Activated CD4-positive, alpha-beta T cell treated with anti-CD3 and anti-CD28 coated beads, Interleukin-2, amount 10 ng/mL, durations not matched to agents 7 days and 5 days (primary cell): Measurements from ENCODE around the gene PCDH20. TPM values are rescaled to one million over a fixed set of nuclear protein-coding genes. Genes with fewer than 3 reads are reported as not detected.
"Not testable (repeated sequence)": the region's sequence is repeated elsewhere in the genome, so short reads cannot be mapped to it uniquely, and the experiment has no call there.

Source experiments
- CTCF ChIA-PET: fragments of 350-600 bp; sonication (Branson Sonifier 250); formaldehyde crosslinking; loops from one replicate; lab custom pipeline; 2021; ENCODE audit warnings: antibody characterized with exemption; lab: Charles Lee
- POLR2A ChIA-PET: fragments of 350-600 bp; sonication (Branson Sonifier 250); formaldehyde crosslinking; loops from one replicate; lab custom pipeline; 2021; ENCODE audit warnings: antibody characterized with exemption; lab: Charles Lee
- DNase-seq: peaks from one replicate; pipeline ENCODE4 v3.0.0-alpha.2; 2020
- H3K27ac Mint-ChIP-seq: one replicate; pipeline ENCODE4 v1.8.0; 2021; ENCODE audit warnings: mild to moderate bottlenecking, moderate library complexity, mixed read lengths
- H3K27me3 Mint-ChIP-seq: one replicate; pipeline ENCODE4 v1.8.0; 2021; ENCODE audit warnings: mixed read lengths
- H3K36me3 Mint-ChIP-seq: one replicate; pipeline ENCODE4 v1.8.0; 2021; ENCODE audit warnings: low read depth, mixed read lengths
- H3K4me1 Mint-ChIP-seq: one replicate; pipeline ENCODE4 v1.8.0; 2021; ENCODE audit warnings: mixed read lengths
- H3K4me3 Mint-ChIP-seq: one replicate; pipeline ENCODE4 v1.8.0; 2021; ENCODE audit warnings: mild to moderate bottlenecking, moderate library complexity, mixed read lengths
- H3K9me3 Mint-ChIP-seq: one replicate; pipeline ENCODE4 v1.8.0; 2021; ENCODE audit warnings: mixed read lengths
- total RNA-seq, 2 experiments: library from RNA; stranded (reverse); gene quantifications; one replicate each; pipeline ENCODE4 v1.2.3, GENCODE V29; 2021

PCDH20 gene
- total RNA-seq, 2 experiments from 2014 or later: not detected

DNA sequence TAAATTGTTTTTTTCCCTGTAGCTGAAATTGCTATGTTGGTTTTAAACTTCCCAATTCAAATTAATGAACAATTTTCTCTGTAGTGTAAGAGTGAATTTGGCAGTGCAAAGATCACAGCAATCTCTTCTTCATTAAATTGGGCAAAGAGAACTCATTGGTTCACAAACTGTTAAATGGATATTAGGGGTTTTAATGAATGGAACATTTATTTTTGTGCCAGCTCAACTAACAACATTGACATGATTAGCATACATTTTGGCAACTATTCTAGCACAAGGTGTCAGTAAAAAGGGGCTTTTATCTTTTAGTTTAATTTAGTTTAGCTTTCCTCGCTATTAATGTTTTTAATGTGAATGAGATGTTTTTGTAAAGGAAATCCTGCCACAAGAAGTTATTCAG, 7.1 kb downstream of the PCDH20 start:
- Mint-ChIP-seq H3K9me3 (no peaks in the 10 kb centered on the region), H3K4me1 (no peaks in the 10 kb centered on the region), H3K27me3 (peaks cover 6% of the 10 kb centered on the region), H3K27ac (no peak overlapping the region), H3K36me3 (no peaks in the 10 kb centered on the region), H3K4me3 (no peak overlapping the region)
- no peak for DNase-seq
- POLR2A ChIA-PET: no interaction called here
- CTCF ChIA-PET: no interaction called here

DNA sequence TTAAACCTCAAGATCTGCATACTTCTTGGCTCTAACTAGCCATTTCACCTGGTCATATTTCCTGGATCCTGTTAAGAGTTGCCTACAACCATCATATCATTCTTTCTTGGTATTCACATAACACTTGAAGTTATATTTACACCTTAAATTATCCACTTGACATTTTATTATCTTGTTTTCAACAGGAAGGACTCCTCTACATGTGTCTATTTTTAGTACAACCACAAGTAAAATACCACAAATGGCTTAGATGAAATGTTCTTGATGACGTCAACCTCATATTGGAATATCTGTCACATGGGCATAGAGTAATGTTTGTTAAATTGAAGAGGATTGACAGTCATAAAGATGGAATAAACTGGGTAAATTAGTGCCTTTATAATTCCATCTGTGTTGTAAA, 9.4 kb downstream of the PCDH20 start:
- POLR2A ChIA-PET: no interaction called here
- no peak for DNase-seq

DNA sequence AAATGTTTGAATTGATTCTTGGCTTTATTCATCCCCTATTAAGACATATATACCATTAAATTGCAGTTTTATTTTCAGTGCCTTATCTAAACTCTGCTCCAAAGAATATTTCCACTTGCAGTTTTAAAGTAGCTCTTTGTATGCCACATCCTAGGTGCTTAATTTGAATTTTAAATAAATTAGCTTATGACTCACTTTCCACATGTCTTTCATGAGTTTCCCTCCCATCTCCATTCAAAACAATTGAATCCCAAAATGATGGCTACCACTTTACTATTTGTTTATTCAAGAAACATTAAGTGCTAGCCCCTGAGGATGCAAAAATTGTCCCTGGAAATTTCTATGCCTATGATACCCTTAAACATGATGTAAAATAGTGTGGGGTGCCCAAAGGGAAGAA, 19.5 kb downstream of the PCDH20 start:
- DNase-seq: no peak
- Mint-ChIP-seq H3K27ac (no peak overlapping the region), H3K4me3 (no peak overlapping the region), H3K36me3 (no peaks in the 10 kb centered on the region), H3K9me3 (peaks cover 5% of the 10 kb centered on the region), H3K27me3 (no peaks in the 10 kb centered on the region), H3K4me1 (no peaks in the 10 kb centered on the region)
- ChIA-PET CTCF (no interaction called here), POLR2A (no interaction called here)

More for the DNA sequence above, 9.4 kb downstream of the PCDH20 start:
- Mint-ChIP-seq H3K27me3 (no peaks in the 10 kb centered on the region), H3K9me3 (no peaks in the 10 kb centered on the region), H3K4me1 (no peaks in the 10 kb centered on the region), H3K36me3 (no peaks in the 10 kb centered on the region), H3K4me3 (no peak overlapping the region), H3K27ac (no peak overlapping the region)
- CTCF ChIA-PET: no interaction called here

DNA sequence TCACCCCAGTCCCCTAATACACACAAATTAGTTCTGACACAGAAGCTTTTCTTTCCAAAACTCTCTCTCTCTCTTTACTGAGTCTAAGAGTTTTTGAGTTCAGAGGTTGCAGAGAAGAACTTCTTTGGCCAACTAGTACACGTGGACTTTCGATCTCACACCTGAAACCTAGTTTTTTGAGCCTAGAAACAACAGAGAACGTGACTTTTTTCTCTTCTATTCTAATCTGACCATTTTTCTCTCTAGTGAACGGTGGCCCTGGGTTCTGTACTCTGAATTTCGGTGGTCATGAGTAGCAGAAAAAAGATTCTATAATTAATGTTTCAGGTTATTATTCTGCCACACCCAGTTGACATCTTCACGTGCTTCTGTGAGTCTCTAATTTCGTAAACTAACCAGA, 24.2 kb downstream of the PCDH20 start:
- H3K27ac Mint-ChIP-seq: no peak overlapping the region
- no peaks in the 10 kb centered on the region for H3K36me3 Mint-ChIP-seq
- no peaks in the 10 kb centered on the region for H3K9me3 Mint-ChIP-seq
- ChIA-PET CTCF (no interaction called here), POLR2A (no interaction called here)
- no peaks in the 10 kb centered on the region for H3K27me3 Mint-ChIP-seq
- no peak for DNase-seq
- no peak overlapping the region for H3K4me3 Mint-ChIP-seq
- no peaks in the 10 kb centered on the region for H3K4me1 Mint-ChIP-seq

DNA sequence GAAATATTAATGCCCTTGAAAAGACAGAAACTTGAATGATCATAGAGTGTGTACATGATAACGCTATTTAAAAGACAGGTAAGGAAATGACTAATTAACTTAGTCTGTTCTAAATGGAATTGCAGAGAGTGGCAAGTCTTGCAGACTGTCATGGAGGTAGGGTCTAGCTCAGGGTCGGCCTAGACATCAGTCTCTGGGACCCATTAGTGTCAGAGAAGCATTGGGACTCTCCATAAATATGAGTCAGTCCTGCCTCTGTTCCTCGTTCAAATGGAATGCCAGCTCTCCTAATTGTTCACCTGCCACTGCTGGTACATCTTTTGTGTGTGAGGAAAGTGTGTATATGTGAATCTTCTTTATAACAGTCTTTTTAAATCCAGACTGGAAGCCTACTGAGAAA, 28.0 kb downstream of the PCDH20 start:
- POLR2A ChIA-PET: no interaction called here
- Mint-ChIP-seq H3K27ac (no peak overlapping the region), H3K4me3 (no peak overlapping the region), H3K36me3 (no peaks in the 10 kb centered on the region), H3K4me1 (no peaks in the 10 kb centered on the region), H3K27me3 (no peaks in the 10 kb centered on the region), H3K9me3 (no peaks in the 10 kb centered on the region)
- DNase-seq: no peak
- CTCF ChIA-PET: no interaction called here

DNA sequence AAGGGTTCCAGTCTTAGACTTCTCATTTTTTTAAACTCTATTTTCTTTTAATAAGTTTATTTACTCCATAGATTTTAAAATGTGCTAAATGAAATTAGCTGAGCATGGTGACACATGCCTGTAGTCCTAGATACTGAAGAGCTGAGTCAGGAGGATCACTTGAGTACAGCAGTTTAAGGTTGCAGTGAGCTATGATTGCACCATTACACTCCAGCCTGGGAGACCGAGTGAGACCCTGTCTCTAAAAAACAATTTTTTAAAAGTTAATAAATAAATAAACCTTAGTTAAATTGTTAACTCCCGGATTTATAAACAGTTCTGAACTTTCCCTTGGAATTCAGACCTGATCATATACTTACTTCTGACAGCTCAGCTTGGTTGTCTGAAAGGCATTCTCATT, 32.5 kb downstream of the PCDH20 start:
- H3K27me3 Mint-ChIP-seq: no peaks in the 10 kb centered on the region
- no peak overlapping the region for H3K4me3 Mint-ChIP-seq
- H3K4me1 Mint-ChIP-seq: no peaks in the 10 kb centered on the region
- no peak overlapping the region for H3K27ac Mint-ChIP-seq
- CTCF ChIA-PET: no interaction called here
- no peaks in the 10 kb centered on the region for H3K36me3 Mint-ChIP-seq
- no peaks in the 10 kb centered on the region for H3K9me3 Mint-ChIP-seq
- no peak for DNase-seq
- POLR2A ChIA-PET: no interaction called here

DNA sequence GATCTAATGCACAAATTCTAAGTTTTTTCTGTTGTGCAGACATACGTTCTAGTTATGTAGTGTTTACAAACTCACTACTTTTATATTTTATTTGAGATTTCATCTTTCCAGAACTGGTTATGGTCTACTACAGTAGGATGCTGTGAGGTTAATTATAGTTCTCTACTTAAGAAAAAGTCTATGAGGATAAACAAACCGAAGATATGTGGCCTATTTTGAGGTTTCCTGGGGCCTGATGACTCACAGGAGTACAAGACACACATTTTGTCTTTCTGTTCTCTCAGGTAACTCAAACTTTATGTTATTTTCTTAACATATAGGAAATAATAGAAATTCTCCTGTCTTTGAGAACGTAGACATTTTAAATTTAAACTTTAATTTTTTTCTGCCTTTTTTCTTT, 45.1 kb downstream of the PCDH20 start:
- no peaks in the 10 kb centered on the region for H3K4me1 Mint-ChIP-seq
- no peaks in the 10 kb centered on the region for H3K36me3 Mint-ChIP-seq
- CTCF ChIA-PET: no interaction called here
- peaks cover 3% of the 10 kb centered on the region for H3K9me3 Mint-ChIP-seq
- no peak overlapping the region for H3K4me3 Mint-ChIP-seq
- POLR2A ChIA-PET: no interaction called here
- H3K27me3 Mint-ChIP-seq: no peaks in the 10 kb centered on the region
- DNase-seq: no peak
- no peak overlapping the region for H3K27ac Mint-ChIP-seq

DNA sequence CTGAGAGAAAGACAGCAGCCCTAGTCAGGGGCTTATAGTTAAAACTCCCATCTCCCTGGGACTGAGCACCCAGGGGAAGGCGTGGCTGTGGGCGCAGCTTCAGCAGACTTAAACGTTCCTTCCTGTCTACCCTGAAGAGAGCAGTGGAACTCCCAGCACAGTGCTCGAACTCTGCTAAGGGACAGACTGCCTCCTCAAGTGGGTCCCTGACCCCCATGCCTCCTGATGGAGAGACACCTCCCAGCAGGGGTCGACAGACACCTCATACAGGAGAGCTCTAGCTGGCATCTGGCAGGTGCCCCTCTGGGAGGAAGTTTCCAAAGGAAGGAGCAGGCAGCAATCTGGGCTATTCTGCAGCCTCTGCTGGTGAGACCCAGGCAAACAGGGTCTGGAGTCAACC, 51.0 kb downstream of the PCDH20 start:
- H3K9me3 Mint-ChIP-seq, H3K4me3 Mint-ChIP-seq, POLR2A ChIA-PET, H3K27me3 Mint-ChIP-seq, DNase-seq, H3K36me3 Mint-ChIP-seq, H3K27ac Mint-ChIP-seq, CTCF ChIA-PET, H3K4me1 Mint-ChIP-seq: not testable (repeated sequence)

DNA sequence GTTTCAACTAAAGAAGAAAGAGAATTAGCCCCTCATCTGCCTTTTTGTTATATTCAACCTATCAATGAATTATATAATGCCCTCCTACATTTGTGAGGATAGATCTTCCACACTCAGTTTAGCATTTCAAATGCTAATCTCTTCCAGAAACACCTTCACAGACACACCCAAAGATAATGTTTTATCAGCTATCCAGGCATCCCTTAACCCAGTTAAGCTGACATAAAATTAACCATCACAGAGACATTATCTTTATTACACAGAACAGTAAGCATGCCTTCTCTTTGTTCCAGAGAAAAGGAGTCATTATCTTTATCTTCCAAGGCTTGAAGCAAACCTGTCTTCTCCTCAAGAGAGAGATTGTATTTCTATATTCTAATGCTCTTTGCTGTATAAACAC, 53.1 kb downstream of the PCDH20 start:
- CTCF ChIA-PET: no interaction called here
- no peaks in the 10 kb centered on the region for H3K27me3 Mint-ChIP-seq
- H3K27ac Mint-ChIP-seq: no peak overlapping the region
- peaks cover 4% of the 10 kb centered on the region for H3K9me3 Mint-ChIP-seq
- no peak overlapping the region for H3K4me3 Mint-ChIP-seq
- H3K36me3 Mint-ChIP-seq: no peaks in the 10 kb centered on the region
- DNase-seq: no peak
- POLR2A ChIA-PET: no interaction called here
- H3K4me1 Mint-ChIP-seq: no peaks in the 10 kb centered on the region
